ENCODE measurements around the gene RAB12.

Gene RAB12

GRCh38 chr18:8662560-8663255 lies 53.5 kb downstream of the RAB12 start:
- no peaks in the 10 kb centered on the region for H4K20me1 ChIP-seq (ENCODE audit: insufficient read depth)
- no peaks in the 10 kb centered on the region for H3K79me2 ChIP-seq (ENCODE audit: insufficient read depth, low read depth)
- H2AFZ ChIP-seq (ENCODE audit: low read depth): no peak overlapping the region
- H3K9ac ChIP-seq: no peak overlapping the region
- no peak for TF ChIP-seq CTCF (conservative IDR thresholded peaks at IDR 0.05; ENCODE audit: low read depth, low read length)
- H3K36me3 ChIP-seq (ENCODE audit: insufficient read depth): no peaks in the 10 kb centered on the region
- no peak overlapping the region for H3K27ac ChIP-seq
- no peak overlapping the region for H3K4me3 ChIP-seq (IDR thresholded peaks at IDR 0.05; ENCODE audit: insufficient read depth, low read depth, low read length)
- peaks cover 18% of the 10 kb centered on the region for H3K4me1 ChIP-seq (ENCODE audit: low read depth, poor library complexity, severe bottlenecking)
- H3K27me3 ChIP-seq (ENCODE audit: insufficient read depth, low read depth): no peaks in the 10 kb centered on the region
- H3K4me2 ChIP-seq: no peak overlapping the region

- Histone ChIP-seq H3K4me2 (no peak overlapping the region), H4K20me1 (ENCODE audit: insufficient read depth) (no peaks in the 10 kb centered on the region), H3K36me3 (ENCODE audit: insufficient read depth) (no peaks in the 10 kb centered on the region), H3K9ac (no peak overlapping the region), H3K4me3 (IDR thresholded peaks at IDR 0.05; ENCODE audit: insufficient read depth, low read depth, low read length) (no peak overlapping the region), H2AFZ (ENCODE audit: low read depth) (no peak overlapping the region), H3K4me1 (ENCODE audit: low read depth, poor library complexity, severe bottlenecking) (peaks cover 7% of the 10 kb centered on the region), H3K27me3 (ENCODE audit: insufficient read depth, low read depth) (no peaks in the 10 kb centered on the region), H3K79me2 (ENCODE audit: insufficient read depth, low read depth) (no peaks in the 10 kb centered on the region), H3K27ac (no peak overlapping the region)
- TF ChIP-seq CTCF (conservative IDR thresholded peaks at IDR 0.05; ENCODE audit: low read depth, low read length): no peak
Measured at GRCh38 chr18:8667846-8668245, 58.6 kb downstream of the RAB12 start.

GRCh38 chr18:8668381-8668780 lies 59.1 kb downstream of the RAB12 start:
- H3K36me3 ChIP-seq (ENCODE audit: insufficient read depth): no peaks in the 10 kb centered on the region
- no peak overlapping the region for H3K4me2 ChIP-seq
- no peaks in the 10 kb centered on the region for H3K79me2 ChIP-seq (ENCODE audit: insufficient read depth, low read depth)
- no peak overlapping the region for H2AFZ ChIP-seq (ENCODE audit: low read depth)
- no peak overlapping the region for H3K9ac ChIP-seq
- H3K27ac ChIP-seq: no peak overlapping the region
- H3K4me1 ChIP-seq (ENCODE audit: low read depth, poor library complexity, severe bottlenecking): peaks cover 12% of the 10 kb centered on the region
- H3K27me3 ChIP-seq (ENCODE audit: insufficient read depth, low read depth): no peaks in the 10 kb centered on the region
- TF ChIP-seq CTCF (conservative IDR thresholded peaks at IDR 0.05; ENCODE audit: low read depth, low read length): no peak
- no peak overlapping the region for H3K4me3 ChIP-seq (IDR thresholded peaks at IDR 0.05; ENCODE audit: insufficient read depth, low read depth, low read length)
- no peaks in the 10 kb centered on the region for H4K20me1 ChIP-seq (ENCODE audit: insufficient read depth)

- Histone ChIP-seq H3K36me3 (ENCODE audit: insufficient read depth) (no peaks in the 10 kb centered on the region), H3K4me3 (IDR thresholded peaks at IDR 0.05; ENCODE audit: insufficient read depth, low read depth, low read length) (no peak overlapping the region), H3K27me3 (ENCODE audit: insufficient read depth, low read depth) (no peaks in the 10 kb centered on the region), H3K4me1 (ENCODE audit: low read depth, poor library complexity, severe bottlenecking) (peaks cover 24% of the 10 kb centered on the region), H3K79me2 (ENCODE audit: insufficient read depth, low read depth) (no peaks in the 10 kb centered on the region), H2AFZ (ENCODE audit: low read depth) (no peak overlapping the region), H3K4me2 (no peak overlapping the region), H4K20me1 (ENCODE audit: insufficient read depth) (no peaks in the 10 kb centered on the region), H3K27ac (no peak overlapping the region), H3K9ac (no peak overlapping the region)
- no peak for TF ChIP-seq CTCF (conservative IDR thresholded peaks at IDR 0.05; ENCODE audit: low read depth, low read length)
Measured at GRCh38 chr18:8669571-8669970, 60.3 kb downstream of the RAB12 start.
